ENCODE results near the gene C14orf132. TPM values are rescaled to one million over a fixed set of nuclear protein-coding genes. Genes with fewer than 3 reads are reported as not detected.

The C14orf132 gene
- 4.2 to 7.2 TPM (median 5.9 TPM) in 5 replicates for total RNA-seq (2022; extraction: Qiagen RNA extraction; ENCODE audit: low read depth)

DNA sequence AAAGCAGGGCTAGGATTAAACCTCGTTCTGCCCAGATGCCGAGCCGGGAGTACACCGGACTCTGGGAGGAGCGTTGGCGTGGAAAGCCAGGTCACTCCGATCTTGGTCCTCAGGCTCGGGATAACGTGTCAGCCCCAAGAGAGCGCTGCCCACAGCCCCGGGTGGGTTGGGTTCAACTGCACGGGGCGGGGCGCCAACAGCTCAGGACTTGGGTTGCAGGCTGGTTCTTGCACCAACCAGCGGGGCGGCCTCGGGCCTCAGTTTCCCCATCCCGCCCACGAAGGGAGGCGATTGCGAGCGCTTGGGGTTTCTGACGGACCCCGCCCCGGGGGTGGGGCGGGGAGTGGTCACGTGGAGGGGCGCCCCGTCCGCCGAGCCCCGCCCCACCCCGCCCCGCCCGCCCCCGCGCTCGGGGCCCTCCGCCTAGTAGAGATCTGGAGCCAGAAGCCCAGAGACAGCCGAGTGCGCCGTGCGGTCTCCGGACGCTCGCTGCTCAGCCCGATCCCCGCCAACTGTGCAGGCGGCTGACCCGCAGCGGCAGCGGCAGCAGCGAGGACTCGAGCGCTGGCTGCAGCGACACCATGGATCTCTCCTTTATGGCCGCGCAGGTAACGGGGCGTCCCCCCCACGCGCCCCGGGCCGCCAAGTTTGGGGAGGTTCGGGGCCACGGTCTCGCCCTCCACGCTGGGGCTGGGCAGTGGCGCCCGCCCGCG, at the start of gene C14orf132:
Gene C14orf132, plus strand, starts transcription at position 443 of the 713 bp plus-strand sequence. Its CDS starts 139 bp downstream, at position 582.

Other genes with a start within 250 kb of the C14orf132 start
- gene TUNAR, start 162.5 kb upstream of the C14orf132 start, total RNA-seq (2022; extraction: Qiagen RNA extraction; ENCODE audit: low read depth) = not detected in 5 replicates
- 1.3 to 1.7 TPM (median 1.5 TPM) in 5 replicates for gene BDKRB2, start 165.5 kb downstream of the C14orf132 start, total RNA-seq (2022; extraction: Qiagen RNA extraction; ENCODE audit: low read depth)
- gene BDKRB1, start 216.8 kb downstream of the C14orf132 start, total RNA-seq (2022; extraction: Qiagen RNA extraction; ENCODE audit: low read depth) = 0.38 to 0.79 TPM (median 0.48 TPM) in 5 replicates

All from A549 treated with GW870086 at 1 μM for 4 hours (cell line).